T-helper 1 cell (primary cell): ENCODE data around the gene MAP3K8.

Experiments used
- DNase-seq, 5 donors: peaks; one replicate each; pipeline ENCODE4 v3.0.0-alpha.2; 2012 to 2020
- total RNA-seq, 4 donors: gene quantifications; one replicate each; lab custom pipeline; 2026; lab: John Stamatoyannopoulos, UW

Gene MAP3K8
- 15.0 to 57.1 (median 36.3) reads per million in 4 donors for total RNA-seq

GRCh38 chr10:30433730-30434272 is at the start of gene MAP3K8:
TSS of gene MAP3K8 (plus strand) at chr10:30434184. CDS start at chr10:30438939, 4,755 bp downstream.
- DNase-seq = peak; percentile 75 to 89 (median 79)

- peak in 1 of 5 donors; percentile 26 for DNase-seq
Measured at GRCh38 chr10:30384701-30385201, 49.2 kb upstream of the MAP3K8 start.

GRCh38 chr10:30386801-30387588 is 47.0 kb upstream of the MAP3K8 start:
- DNase-seq = no peak

GRCh38 chr10:30387646-30388243 is 46.2 kb upstream of the MAP3K8 start:
- DNase-seq = no peak

- DNase-seq = no peak
Measured at GRCh38 chr10:30389543-30389942, 44.4 kb upstream of the MAP3K8 start.

- no peak for DNase-seq
Measured at GRCh38 chr10:30390207-30390606, 43.8 kb upstream of the MAP3K8 start.

- no peak for DNase-seq
Measured at GRCh38 chr10:30391266-30391665, 42.7 kb upstream of the MAP3K8 start.

- peak; percentile 38 to 71 (median 67) for DNase-seq
Measured at GRCh38 chr10:30392564-30392990, 41.4 kb upstream of the MAP3K8 start.

- no peak for DNase-seq
Measured at GRCh38 chr10:30396293-30396692, 37.7 kb upstream of the MAP3K8 start.

- DNase-seq = no peak
Measured at GRCh38 chr10:30396698-30397097, 37.3 kb upstream of the MAP3K8 start.

GRCh38 chr10:30398193-30398592 is 35.8 kb upstream of the MAP3K8 start:
- DNase-seq = peak in 1 of 5 donors; percentile 30

- no peak for DNase-seq
Measured at GRCh38 chr10:30398788-30399187, 35.2 kb upstream of the MAP3K8 start.

GRCh38 chr10:30403494-30403893 is 30.5 kb upstream of the MAP3K8 start:
- DNase-seq = no peak

GRCh38 chr10:30404540-30404939 is 29.4 kb upstream of the MAP3K8 start:
- DNase-seq = no peak

- DNase-seq = no peak
Measured at GRCh38 chr10:30411263-30411662, 22.7 kb upstream of the MAP3K8 start.

GRCh38 chr10:30412901-30413300 is 21.1 kb upstream of the MAP3K8 start:
- DNase-seq = no peak

GRCh38 chr10:30413996-30414576 is 19.9 kb upstream of the MAP3K8 start:
- DNase-seq = peak in 1 of 5 donors; percentile 72

- DNase-seq = no peak
Measured at GRCh38 chr10:30415593-30415992, 18.4 kb upstream of the MAP3K8 start.

GRCh38 chr10:30417301-30417700 is 16.7 kb upstream of the MAP3K8 start:
- DNase-seq = no peak

- no peak for DNase-seq
Measured at GRCh38 chr10:30420266-30420665, 13.7 kb upstream of the MAP3K8 start.

- DNase-seq = no peak
Measured at GRCh38 chr10:30420766-30421165, 13.2 kb upstream of the MAP3K8 start.

GRCh38 chr10:30422151-30422695 is 11.8 kb upstream of the MAP3K8 start:
- no peak for DNase-seq
